Esophagus muscularis mucosa (tissue), 3 donors: Measurements from ENCODE around the gene OPTC.

Experiments
- CTCF ChIP-seq, 3 experiments: fragments of 200-600 bp in 2 of 3; fragments of 450-650 bp in 1 of 3; sonication (generic) in 2 of 3; IDR thresholded peaks; one replicate each; pipeline ENCODE4 v1.5.1; 2017 to 2019; ENCODE audit warnings: antibody characterized with exemption in 3 of 3, mild to moderate bottlenecking in 2 of 3, moderate library complexity in 1 of 3
- EP300 ChIP-seq: sonication (generic); formaldehyde crosslinking; IDR thresholded peaks from one replicate; pipeline ENCODE4 v1.6.1; 2017; ENCODE audit warnings: antibody characterized with exemption

GRCh38 chr1:203467550-203467921 lies 26.4 kb upstream of the OPTC start:
- TF ChIP-seq CTCF (IDR thresholded peaks at IDR 0.05) (no peak), EP300 (no peak)
